HG03025 (cell line): ENCODE data around the gene CDH13.

Experiments
- ATAC-seq: cut with Tn5 transposase; IDR thresholded peaks from one replicate; pipeline ENCODE4 v1.9.1; 2021; ENCODE audit warnings: mild to moderate bottlenecking, moderate library complexity; ENCODE audit not compliant: unreplicated experiment, low FRiP score

The CDH13 gene

DNA sequence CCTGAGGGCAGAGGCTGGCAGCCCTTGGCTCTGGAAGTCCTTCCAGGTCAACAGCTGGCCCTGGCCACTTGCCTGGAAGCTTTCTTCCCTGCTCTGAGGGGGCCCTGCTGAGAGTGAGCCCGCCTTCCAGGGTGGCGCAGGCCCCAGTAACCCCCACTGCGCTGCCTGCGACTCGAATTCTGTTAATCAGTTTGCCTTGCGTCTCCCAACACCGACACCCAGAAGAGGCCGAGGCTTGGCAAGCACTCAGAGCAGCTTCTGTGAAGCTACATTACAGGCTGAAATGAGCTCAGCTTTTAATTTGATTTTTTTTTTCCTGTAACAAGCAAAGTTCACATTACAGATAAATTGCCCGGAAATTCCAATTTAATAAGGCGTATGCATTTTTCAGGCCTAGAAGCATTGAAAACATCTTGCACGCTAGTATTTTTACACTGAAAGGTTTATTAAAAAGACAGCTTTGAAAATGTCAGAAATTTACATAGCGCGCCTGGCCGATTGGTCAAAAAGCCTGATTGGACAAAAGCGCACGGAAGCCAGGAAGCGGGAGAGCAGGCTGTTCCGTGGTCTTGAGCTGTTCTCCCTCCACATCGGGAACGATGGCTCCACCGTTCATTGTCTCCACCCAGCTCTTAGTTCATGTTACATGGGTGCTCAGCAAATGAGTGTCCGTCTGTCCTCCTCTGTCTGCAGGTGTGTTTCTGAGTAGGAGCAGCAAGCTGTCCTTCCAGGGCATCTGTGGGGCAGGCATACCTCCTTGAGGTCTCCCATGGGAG lies 1115.5 kb downstream of the CDH13 start:
- ATAC-seq: no peak

DNA sequence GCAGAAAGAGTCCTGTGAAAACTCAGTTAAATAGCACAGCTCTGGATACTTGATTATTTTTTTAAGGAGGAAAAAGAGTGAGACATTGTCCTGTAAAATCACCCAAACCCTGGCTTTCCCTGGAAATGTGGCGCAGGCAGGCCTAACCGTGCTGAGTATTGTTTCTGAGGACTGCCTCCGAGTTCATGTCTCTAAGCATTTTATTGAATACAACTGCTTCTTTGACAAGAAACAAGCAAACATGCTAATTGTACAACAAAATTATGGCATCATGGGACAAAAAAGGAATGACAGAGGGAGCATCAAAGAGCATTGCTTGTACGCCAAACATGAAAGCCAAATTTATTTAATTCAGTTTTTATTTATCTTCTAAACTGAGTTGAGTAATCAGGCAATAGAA lies 1116.5 kb downstream of the CDH13 start:
- ATAC-seq: no peak

DNA sequence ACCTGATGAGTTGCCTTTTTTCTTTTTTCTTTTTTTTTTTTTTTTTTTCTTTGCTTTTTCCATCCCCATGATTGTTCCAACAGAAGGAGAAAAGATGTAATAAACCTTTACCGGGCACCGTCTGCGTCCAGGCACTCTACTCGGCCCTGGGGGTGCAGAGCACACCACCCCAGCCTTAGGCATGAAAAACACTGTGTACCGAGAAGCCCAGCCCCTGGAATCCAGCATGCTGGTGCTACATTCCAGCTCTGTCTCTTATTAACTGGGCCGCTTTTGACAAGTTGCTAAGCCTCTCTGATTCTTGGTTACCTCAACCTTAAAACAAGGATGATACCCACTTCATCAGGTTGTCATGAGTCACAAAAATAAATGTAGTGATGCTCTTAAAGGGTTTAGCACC lies 1117.0 kb downstream of the CDH13 start:
- no peak for ATAC-seq

DNA sequence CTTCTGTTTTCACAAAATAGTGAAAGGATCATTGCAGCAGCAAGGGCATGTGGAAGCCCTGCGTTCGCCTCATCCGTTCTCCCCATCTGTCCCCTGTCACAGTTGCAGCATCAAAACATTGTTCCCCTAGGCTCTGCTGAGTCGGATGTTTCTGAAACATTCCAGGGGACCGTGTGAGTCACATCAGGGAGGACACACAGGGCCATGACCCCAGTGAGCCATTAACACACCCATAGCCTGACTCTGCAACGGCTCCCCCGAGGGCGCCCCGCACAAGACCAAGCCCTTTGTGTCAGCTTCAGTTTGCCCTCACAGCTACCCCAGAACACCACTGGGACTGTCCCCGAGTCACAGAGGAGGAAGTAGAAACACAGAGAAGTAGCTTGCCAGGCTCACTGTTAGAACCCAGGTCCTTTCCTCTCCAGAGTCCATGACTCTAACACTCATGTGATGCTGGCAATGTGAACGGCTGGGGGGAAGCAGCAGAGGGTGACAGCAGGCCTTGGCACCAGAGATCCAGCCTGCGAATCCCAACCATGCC lies 1117.7 kb downstream of the CDH13 start:
- no peak for ATAC-seq

DNA sequence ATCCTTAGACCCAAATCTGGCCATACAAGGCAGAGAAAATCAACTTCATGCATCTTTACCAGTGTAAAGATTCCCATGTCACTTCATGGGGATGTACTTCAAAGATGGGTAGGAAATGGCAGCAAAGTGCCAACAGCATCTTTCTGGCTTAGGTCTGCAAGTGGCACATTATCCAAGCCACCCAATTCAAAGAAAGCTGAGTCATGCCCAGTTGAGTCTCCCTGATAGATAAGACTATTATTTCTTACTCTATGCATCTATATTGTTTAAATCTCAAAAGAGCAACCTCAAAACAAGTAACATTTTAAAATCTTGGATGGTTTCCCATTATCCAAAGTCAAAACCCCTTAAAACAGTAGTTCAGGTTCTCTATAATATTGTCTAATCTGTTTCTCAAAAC lies 1119.8 kb downstream of the CDH13 start:
- ATAC-seq: no peak

DNA sequence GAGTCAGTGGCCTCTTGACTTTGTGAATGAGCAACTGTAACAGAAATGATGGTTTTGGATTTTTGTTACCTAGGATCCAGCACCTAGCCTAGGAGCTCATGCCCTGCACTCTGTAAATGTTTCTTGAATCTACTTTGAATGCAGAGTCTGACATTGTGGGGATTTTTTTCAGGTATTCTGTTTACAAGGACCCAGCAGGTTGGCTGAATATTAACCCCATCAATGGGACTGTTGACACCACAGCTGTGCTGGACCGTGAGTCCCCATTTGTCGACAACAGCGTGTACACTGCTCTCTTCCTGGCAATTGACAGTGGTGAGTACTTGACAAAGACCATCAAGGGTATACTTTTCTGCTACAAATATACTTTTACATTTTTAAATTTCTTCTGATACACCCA lies 1121.2 kb downstream of the CDH13 start:
- ATAC-seq: no peak

DNA sequence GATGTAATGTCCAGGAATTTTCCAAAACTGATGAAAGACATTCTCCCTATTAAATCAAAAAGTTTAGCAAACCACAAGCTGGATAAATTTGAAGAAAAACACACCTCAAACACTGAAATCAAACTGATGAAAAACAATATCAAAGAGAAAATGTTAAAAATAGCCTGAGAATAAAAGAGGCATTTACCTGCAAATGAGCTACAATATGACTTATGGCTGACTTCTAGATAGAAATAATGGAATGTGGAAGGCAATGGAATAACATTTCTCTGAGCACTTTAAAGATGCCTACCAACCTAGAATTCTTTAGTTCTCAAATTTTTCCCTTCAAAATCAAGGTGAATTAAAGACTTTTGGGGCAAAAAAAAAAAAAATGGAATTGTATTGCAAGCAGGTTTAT lies 1128.6 kb downstream of the CDH13 start:
- no peak for ATAC-seq

DNA sequence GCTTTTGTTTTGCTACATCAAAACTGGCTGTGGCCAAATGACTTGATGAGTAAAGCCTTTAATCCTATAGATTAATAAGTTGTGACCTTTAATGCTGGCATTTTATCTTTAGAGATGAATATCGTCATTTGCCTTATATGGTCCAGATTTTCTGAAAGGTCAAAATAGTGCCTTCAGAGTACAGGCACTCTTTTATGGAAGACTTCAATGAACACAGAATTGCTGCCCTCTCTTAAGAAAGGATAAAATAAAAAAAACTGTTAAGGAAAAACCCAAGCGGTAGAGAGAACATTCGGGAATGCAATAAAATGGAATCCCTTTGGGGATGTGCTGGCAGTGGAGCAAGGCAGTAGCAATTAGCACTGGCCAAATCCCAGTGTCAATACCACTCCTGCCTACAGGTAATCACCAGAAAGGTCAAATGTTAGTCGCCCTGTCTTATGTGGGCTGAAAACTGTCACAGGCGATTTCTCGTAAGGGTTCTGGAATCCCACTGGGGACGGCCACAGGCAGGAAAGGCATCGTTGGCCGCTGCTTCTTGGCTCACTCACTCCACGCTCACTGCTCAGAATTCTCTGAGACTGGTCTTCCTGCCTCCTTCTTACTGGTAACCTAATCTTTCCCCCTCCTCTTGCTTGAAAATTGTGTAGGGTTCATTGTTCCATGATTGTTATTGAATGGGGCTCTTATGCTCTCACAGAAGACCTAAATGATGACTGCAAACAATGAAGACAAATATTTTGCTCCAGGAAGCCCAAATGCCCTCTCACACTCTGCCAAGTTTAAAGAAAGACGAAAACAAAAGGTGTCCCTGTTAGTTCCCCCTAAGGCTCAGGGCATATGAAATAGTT lies 1135.6 kb downstream of the CDH13 start:
- ATAC-seq: no peak

DNA sequence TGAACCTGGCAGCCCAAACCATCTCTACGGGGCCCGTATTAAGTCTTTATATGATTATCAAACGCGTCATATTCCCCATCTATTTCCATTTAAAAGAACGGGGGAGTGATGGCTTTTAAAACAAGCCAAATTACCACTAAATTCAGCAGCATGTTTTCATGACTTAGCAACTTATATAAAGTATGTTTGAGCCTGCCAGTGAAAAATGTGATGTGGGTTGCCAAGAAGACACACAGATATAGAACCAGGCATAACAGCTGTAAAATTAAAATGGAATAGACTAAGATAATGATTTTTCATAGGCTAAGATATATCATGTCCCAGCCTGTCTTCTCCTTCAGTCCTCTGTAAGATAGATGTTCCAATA lies 1136.2 kb downstream of the CDH13 start:
- no peak for ATAC-seq

DNA sequence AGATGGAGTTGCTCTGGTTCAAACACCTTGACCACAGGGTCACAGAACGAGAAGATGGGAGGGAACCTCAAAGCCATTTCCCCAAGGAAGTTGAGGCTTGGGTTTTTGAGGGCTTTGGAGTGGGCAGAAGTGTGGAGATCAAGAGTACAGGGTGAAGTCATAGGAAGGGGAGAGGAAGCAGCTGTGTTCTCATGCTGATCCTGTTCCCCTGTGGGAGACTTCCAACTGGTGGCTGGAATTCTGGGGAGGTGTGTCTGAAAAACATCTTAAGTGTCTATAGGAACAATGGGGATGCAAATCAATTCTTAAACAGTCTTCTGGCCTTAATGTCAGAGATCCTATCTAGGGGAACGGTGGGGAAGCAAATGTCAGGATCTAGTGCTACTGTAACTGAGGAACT lies 1142.2 kb downstream of the CDH13 start:
- no peak for ATAC-seq

DNA sequence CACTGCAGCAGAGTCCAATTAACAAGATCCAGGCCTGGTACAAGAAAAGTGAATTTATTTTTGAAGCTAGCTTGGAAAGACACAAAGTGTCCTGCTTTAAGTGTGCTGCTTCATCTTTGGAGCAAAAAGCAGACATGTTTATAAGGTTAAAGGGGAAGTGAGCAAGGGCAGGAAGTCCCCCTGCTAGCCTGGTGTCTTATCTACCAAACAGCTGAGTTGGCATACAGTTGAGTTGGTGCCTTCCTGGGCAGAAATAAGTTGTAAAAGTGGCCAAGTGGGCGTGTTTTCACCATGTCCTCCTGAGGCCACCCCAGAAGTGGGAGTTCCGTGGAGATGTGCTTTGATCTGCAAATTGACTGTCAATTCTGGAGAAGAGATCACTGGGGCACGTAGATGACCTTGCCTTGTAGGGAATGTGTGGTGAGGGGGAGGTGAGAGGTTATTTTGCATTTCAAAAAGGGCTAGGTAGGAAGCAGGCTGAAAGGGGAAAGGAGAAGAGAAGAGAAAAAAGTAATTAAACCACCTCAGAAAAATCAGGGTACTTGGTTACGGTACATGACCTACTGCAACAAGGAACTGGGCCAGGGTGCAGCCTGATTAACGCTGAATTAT lies 1142.7 kb downstream of the CDH13 start:
- ATAC-seq: no peak

DNA sequence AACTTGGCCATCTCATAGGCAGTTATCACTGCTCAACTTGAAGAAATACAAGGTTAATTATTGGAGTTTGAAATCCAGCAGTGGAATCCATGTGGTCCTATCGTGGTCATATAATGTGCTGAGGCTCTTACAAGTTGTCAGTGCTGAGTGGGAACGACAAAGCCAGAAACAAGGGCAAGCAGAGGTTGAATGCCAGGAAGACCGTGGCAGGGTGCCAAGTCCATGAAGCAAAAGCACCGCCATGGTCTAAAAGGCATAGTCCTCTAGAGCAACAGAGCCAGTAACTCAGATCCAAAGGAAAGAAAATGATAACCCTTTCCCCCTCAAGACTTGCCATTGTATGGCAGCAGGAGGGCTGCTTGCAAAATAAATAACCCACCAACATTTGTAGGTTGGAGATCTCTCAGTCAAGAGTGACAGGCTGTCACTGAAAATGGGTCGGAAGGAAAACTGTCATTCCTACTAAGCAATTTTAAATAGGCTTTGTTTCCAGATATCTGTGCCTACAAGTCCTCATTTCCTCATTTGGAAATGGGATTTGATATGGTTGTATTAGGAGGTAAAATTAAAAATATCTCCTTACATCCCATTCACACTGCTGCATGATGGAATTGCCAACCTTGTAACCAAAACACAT lies 1144.7 kb downstream of the CDH13 start:
- ATAC-seq: no peak

DNA sequence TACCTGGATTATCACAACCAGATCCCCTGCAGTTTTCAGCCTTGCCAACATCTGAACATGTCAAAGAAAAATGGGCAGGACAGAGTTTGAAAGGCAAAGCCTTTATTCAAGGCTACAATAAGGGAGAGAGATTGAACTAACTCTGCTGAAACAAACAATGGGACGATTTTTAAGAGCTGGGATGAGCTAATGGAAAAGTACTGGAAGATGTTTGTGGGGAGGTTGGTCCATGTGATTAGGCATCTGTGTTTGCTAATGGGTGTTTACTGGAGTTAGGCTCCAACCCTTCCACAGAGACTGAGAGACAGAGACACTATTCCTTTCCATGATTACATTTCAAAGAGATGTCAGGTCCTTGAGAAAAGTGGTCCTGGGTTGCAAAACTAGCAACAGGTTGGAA lies 1146.0 kb downstream of the CDH13 start:
- no peak for ATAC-seq

DNA sequence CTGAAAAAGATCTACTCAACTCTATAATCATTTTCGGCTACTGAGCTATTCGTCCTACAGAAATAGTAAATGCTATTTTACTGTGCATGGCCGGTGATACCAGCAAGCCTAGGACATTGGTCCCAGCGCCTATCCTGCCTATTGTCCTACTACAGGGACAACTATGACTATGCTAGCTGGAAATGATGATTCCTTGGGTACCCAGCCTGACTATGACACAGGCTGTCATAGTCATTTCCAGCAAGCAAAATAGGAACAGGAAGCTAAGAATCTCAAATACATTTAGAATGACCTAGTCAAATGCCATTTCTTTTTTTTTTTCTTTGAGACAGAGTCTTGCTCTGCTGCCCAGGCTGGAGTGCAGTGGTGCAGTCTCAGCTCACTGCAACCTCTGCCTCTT lies 1147.3 kb downstream of the CDH13 start:
- ATAC-seq: no peak

DNA sequence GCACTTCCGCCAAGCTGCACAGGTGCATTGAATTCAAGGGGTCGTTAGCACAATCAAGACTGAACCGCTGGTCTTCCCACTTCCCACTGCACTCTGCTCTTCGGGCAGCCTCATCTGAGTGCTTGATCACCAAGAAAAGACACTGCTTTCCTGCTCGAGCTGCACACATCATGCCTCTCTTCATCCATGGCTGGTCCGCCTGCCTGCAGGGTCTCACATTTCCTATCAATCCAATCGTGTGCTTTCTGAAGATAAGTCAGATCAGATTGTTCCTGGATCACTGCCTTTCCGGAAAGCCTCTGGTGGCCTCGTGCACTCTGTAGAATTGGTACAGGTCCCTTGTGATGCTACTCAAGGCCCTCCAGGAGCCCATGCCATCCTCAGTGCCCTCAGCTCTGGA lies 1150.2 kb downstream of the CDH13 start:
- ATAC-seq: no peak

DNA sequence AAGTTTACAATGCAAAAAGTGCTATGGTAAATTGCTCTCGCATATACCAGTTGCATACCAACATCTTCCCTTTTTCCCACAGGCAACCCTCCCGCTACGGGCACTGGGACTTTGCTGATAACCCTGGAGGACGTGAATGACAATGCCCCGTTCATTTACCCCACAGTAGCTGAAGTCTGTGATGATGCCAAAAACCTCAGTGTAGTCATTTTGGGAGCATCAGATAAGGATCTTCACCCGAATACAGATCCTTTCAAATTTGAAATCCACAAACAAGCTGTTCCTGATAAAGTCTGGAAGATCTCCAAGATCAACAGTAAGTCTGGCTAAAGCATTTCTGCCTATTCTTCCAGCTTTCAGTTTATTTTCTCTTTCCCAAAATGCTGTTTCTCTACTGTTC lies 1153.1 kb downstream of the CDH13 start:
- ATAC-seq: no peak

DNA sequence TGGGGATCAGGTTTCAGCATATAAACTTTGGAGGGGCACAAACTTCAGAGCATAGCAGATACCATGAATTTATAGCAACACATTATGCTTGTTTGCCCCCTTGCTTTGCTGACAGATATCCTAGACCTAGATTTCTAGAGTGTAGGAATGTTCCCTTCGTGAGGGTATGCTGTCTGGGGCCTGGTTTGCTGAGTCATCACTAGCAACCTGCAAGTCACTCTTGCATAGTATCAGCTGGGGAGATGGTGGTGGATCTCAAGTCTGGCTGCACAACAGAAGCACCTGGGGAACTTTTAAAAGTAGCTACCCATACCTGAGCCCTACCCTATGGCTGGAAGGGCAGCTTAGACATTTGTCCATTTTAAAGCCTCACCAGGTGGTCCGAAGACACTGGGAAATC lies 1158.7 kb downstream of the CDH13 start:
- no peak for ATAC-seq

DNA sequence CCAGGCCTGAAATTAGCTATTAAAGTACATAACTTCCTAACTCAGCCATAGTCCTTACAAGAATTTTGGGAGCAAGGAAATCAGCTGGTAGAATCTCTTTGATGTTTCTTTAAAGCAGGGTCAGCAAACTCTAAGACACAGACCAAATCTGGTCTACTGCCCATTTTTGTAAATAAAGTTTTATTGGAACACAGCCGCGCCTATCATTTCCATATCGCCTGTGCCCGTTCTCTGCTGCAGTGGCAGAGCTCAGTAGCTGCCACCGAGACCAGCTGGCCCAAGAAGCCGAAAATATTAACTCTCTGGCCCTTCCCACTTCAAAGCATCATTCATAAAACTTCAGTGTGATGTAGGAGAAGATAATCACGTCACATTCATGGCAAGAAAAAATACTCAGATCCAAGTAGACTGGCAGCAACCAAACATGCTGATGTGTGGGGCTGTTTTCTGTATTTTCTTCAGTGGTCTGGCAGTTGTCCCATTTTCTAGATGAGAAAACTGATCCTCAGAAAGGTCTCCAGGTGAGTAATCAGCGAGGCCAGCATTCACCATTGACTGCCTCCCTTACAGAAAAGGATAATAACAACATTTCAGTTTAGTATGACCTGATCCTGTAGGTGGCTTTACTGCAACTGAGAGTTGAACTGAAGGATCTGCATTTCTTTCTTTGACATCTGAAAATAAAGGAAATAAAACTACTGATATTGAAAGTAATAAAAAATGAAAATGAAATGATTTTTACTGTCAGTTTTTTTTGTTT lies 1163.1 kb downstream of the CDH13 start:
- ATAC-seq: no peak

DNA sequence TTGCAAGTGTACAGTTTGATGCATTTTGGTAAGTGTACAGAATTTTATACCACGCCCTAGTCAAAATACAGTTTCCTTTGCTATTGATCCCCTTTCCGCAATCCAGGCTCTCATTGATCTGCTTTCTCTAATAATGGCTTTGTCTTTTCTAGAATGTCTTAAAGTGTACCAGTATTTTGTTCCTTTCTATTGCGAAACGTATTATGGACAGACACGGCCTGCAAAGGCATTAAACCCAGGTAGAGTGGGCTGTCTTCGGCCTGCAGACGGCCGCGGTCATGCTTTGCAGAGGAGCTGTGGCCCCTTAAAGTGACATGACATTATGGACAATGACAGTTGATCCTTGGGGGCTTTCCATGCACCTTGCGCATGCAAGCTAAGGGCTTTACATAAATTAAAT lies 1165.1 kb downstream of the CDH13 start:
- no peak for ATAC-seq

DNA sequence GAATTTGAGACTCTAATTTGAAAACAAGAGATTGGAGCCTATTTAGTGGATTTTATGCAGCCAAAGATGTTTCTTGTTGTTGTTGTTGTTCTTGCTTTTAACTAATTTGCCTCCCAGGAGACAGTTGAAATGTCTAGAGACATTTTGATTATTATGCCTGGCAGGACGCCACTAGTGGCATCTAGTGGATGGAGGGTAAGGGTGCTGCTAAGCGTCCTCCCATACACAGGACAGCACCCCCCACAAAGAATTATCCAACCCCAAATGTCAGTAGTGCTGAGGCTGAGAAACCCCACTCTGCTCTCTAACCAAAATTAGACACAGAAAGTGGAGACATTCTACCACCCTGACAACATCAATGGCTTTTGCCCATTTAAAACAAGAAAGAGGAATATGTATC lies 1165.6 kb downstream of the CDH13 start:
- ATAC-seq: no peak
